SU-DHL-6 (cell line): Measurements from ENCODE around the gene DAAM2.

Source experiments
- CTCF ChIP-seq: fragments of 200-600 bp; sonication (generic); IDR thresholded peaks from one replicate; pipeline ENCODE4 v1.5.1; 2017; ENCODE audit warnings: antibody characterized with exemption, mild to moderate bottlenecking, low read length, moderate library complexity; ENCODE audit not compliant: insufficient read depth, poor library complexity, severe bottlenecking
- EZH2phosphoT487 ChIP-seq: fragments of 200-600 bp; sonication (generic), shearing (Covaris generic); conservative IDR thresholded peaks from 2 replicates; pipeline ENCODE4 v1.6.1; 2018; ENCODE audit warnings: mild to moderate bottlenecking, antibody characterized with exemption, low read length, moderate library complexity, mixed read lengths

- TF ChIP-seq CTCF (no peak), EZH2phosphoT487 (no peak)
Observed at GRCh38 chr6:39920157-39920556, 128.0 kb downstream of the DAAM2 start.
